OCI-LY7 (cell line): ENCODE results near the gene PELI2. TPM values are rescaled to one million over a fixed set of nuclear protein-coding genes. Genes with fewer than 3 reads are reported as not detected.

Source experiments
- BruUV-seq: library from RNA; stranded (reverse); fragments of 400-500 nt; replicated peaks from 2 replicates; lab custom pipeline; 2021; lab: Mats Ljungman, UMichigan
- CTCF ChIA-PET: fragments of 300-600 bp; sonication (Branson Sonifier 250); formaldehyde crosslinking; loops from one replicate; lab custom pipeline; 2022; ENCODE audit warnings: antibody characterized with exemption; ENCODE audit not compliant: unreplicated experiment; lab: Charles Lee
- POLR2A ChIA-PET: fragments of 300-600 bp; sonication (Branson Sonifier 250); formaldehyde crosslinking; loops from one replicate; lab custom pipeline; 2022; ENCODE audit warnings: antibody characterized with exemption; lab: Charles Lee
- DNase-seq: peaks from one replicate; pipeline ENCODE4 v3.0.0-alpha.2; 2015; ENCODE audit warnings: low spot score
- H2AFZ ChIP-seq: fragments of 200-600 bp; sonication (generic), shearing (Covaris generic); 2 replicates; pipeline ENCODE4 v1.6.1; 2014; ENCODE audit warnings: mild to moderate bottlenecking, antibody characterized with exemption, low read length, moderate library complexity
- H3K27ac ChIP-seq: fragments of 200-600 bp; sonication (generic); 2 replicates; pipeline ENCODE4 v1.5.1; 2014; ENCODE audit warnings: mixed run types, low read depth, mild to moderate bottlenecking, moderate library complexity, low read length, inconsistent platforms; ENCODE audit not compliant: poor library complexity, severe bottlenecking
- H3K36me3 ChIP-seq: fragments of 200-600 bp; sonication (generic); 2 replicates; pipeline ENCODE4 v1.6.1; 2014; ENCODE audit warnings: mild to moderate bottlenecking, antibody characterized with exemption, low read length, moderate library complexity, mixed read lengths; ENCODE audit not compliant: insufficient read depth
- H3K4me1 ChIP-seq: fragments of 200-600 bp; sonication (generic); 2 replicates; pipeline ENCODE4 v1.5.1; 2014; ENCODE audit warnings: mild to moderate bottlenecking, low read length; ENCODE audit not compliant: insufficient read depth, poor library complexity, severe bottlenecking
- H3K4me2 ChIP-seq: fragments of 200-600 bp; sonication (generic); 2 replicates; pipeline ENCODE4 v1.6.1; 2014; ENCODE audit warnings: mild to moderate bottlenecking, low read length
- H3K4me3 ChIP-seq: fragments of 200-600 bp; sonication (generic); 2 replicates; pipeline ENCODE4 v1.5.1; 2014; ENCODE audit warnings: mild to moderate bottlenecking, low read depth, low read length; ENCODE audit not compliant: poor library complexity, severe bottlenecking
- H3K79me2 ChIP-seq: fragments of 200-600 bp; sonication (generic); 2 replicates; pipeline ENCODE4 v1.6.1; 2016; ENCODE audit warnings: low read depth, mild to moderate bottlenecking, low read length, moderate library complexity, mixed read lengths; ENCODE audit not compliant: insufficient read depth
- H3K9me2 ChIP-seq: fragments of 200-600 bp; sonication (generic); 2 replicates; pipeline ENCODE4 v1.6.1; 2016; ENCODE audit warnings: mild to moderate bottlenecking, low read length, mixed read lengths; ENCODE audit not compliant: insufficient read depth
- H3K9me3 ChIP-seq: fragments of 200-600 bp; sonication (generic); 2 replicates; pipeline ENCODE4 v1.6.1; 2014; ENCODE audit warnings: mild to moderate bottlenecking, mixed run types, low read length, mixed read lengths
- H4K20me1 ChIP-seq: fragments of 200-600 bp; sonication (generic); 2 replicates; pipeline ENCODE4 v1.6.1; 2014; ENCODE audit warnings: mild to moderate bottlenecking, antibody characterized with exemption, low read length, moderate library complexity, mixed read lengths; ENCODE audit not compliant: insufficient read depth
- CTCF ChIP-seq: fragments of 200-600 bp; sonication (generic); conservative IDR thresholded peaks from 2 replicates; pipeline ENCODE4 v1.5.1; 2014; ENCODE audit warnings: mild to moderate bottlenecking, antibody characterized with exemption, low read length, moderate library complexity, mixed read lengths
- EZH2phosphoT487 ChIP-seq: fragments of 200-600 bp; sonication (generic); IDR thresholded peaks from 2 replicates; pipeline ENCODE4 v1.6.1; 2018; ENCODE audit warnings: low read depth, borderline replicate concordance, mild to moderate bottlenecking, mixed run types, antibody characterized with exemption, low read length, moderate library complexity, mixed read lengths
- intact Hi-C: fragments of 100-400 bp; cut with micrococcal nuclease; formaldehyde crosslinking; loops from one replicate; pipeline ENCODE4 v1.10.0; 2022; ENCODE audit not compliant: unreplicated experiment
- total RNA-seq, 2 experiments: library from RNA; depleted of rRNA in 1 of 2; stranded (reverse); fragments of >200 nt in 1 of 2; shearing (Covaris generic) in 1 of 2; gene quantifications; 2 replicates each; pipeline ENCODE4 v1.2.3, GENCODE V29; 2014 to 2022

Gene PELI2
- total RNA-seq, 2 experiments from 2014 or later, result 2.8 to 3.8 TPM

GRCh38 chr14:56221382-56222128 lies 103.3 kb downstream of the PELI2 start:
- Histone ChIP-seq H3K4me1 (peaks cover 4% of the 10 kb centered on the region), H2AFZ (no peak overlapping the region), H3K27ac (no peak overlapping the region), H3K9me2 (no peaks in the 10 kb centered on the region), H3K79me2 (no peaks in the 10 kb centered on the region), H3K9me3 (no peaks in the 10 kb centered on the region), H3K36me3 (no peaks in the 10 kb centered on the region), H4K20me1 (no peaks in the 10 kb centered on the region), H3K4me2 (no peak overlapping the region), H3K4me3 (no peak overlapping the region)
- ChIA-PET POLR2A (no interaction called here), CTCF (no interaction called here)
- TF ChIP-seq CTCF (no peak), EZH2phosphoT487 (no peak)
- intact Hi-C loops, result no loop called here
- no peak for DNase-seq
- BruUV-seq, result no TSS peak

- Histone ChIP-seq H4K20me1 (no peaks in the 10 kb centered on the region), H3K4me2 (no peak overlapping the region), H3K9me2 (no peaks in the 10 kb centered on the region), H3K4me1 (no peaks in the 10 kb centered on the region), H3K27ac (no peak overlapping the region), H3K79me2 (no peaks in the 10 kb centered on the region), H3K4me3 (no peak overlapping the region), H3K9me3 (no peaks in the 10 kb centered on the region), H2AFZ (no peak overlapping the region), H3K36me3 (no peaks in the 10 kb centered on the region)
- intact Hi-C loops, result no loop called here
- ChIA-PET POLR2A (no interaction called here), CTCF (no interaction called here)
- no peak for TF ChIP-seq EZH2phosphoT487
- TF ChIP-seq CTCF, result no peak
- no TSS peak for BruUV-seq
- DNase-seq, result no peak
Observed at GRCh38 chr14:56224229-56224628, 106.0 kb downstream of the PELI2 start.
